HG02798 (cell line): Measurements from ENCODE around the gene CDH20.

ENCODE experiments used
- ATAC-seq: cut with Tn5 transposase; IDR thresholded peaks from one replicate; pipeline ENCODE4 v1.9.1; 2021; ENCODE audit warnings: mild to moderate bottlenecking; ENCODE audit not compliant: unreplicated experiment, poor library complexity

The CDH20 gene

DNA sequence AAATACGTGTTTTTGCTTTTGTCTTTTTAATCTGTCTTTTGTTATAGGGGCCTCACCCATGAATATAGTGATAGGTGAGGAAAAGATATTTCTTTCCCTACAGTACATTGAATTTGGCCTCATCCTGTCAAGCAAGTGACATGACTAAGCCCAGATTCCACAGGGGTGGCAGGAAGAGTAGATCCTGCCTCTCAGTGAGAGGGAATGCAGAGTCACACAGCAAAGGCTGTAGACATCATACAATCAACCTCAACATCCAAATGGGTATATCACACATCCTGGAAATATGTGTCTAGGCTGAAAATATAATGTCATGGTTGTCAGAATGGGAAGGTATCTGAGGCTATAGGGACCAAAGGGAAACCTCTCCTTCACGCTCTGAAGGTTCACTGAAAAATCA, 269.6 kb downstream of the CDH20 start:
- ATAC-seq: no peak
